Left ventricle myocardium inferior (tissue), 1 donor: Measurements from ENCODE around the gene HPCAL1. TPM values are rescaled to one million over a fixed set of nuclear protein-coding genes. Genes with fewer than 3 reads are reported as not detected.

Experiments
- DNase-seq: peaks from one replicate; pipeline ENCODE4 v3.0.0-alpha.2; 2020
- H3K27ac ChIP-seq: fragments of 200-600 bp; replicated peaks from 2 replicates; pipeline ENCODE4 v1.8.0; 2021
- H3K27me3 ChIP-seq: fragments of 200-600 bp; 2 replicates; pipeline ENCODE4 v1.8.0; 2021; ENCODE audit warnings: low read depth
- H3K36me3 ChIP-seq: fragments of 200-600 bp; 2 replicates; pipeline ENCODE4 v1.8.0; 2021
- H3K4me1 ChIP-seq: fragments of 200-600 bp; 2 replicates; pipeline ENCODE4 v1.8.0; 2021
- H3K4me3 ChIP-seq: fragments of 200-600 bp; 2 replicates; pipeline ENCODE4 v1.8.0; 2021; ENCODE audit warnings: mild to moderate bottlenecking, moderate library complexity
- H3K9me3 ChIP-seq: fragments of 200-600 bp; replicated peaks from 2 replicates; pipeline ENCODE4 v1.8.0; 2021
- CTCF ChIP-seq: fragments of 200-600 bp; IDR thresholded peaks from 2 replicates; pipeline ENCODE4 v1.8.0; 2021; ENCODE audit warnings: antibody characterized with exemption, mild to moderate bottlenecking, borderline replicate concordance
- intact Hi-C: fragments of 100-400 bp; cut with micrococcal nuclease; formaldehyde crosslinking; loops from one replicate; pipeline ENCODE4 v1.11.0; 2022
- total RNA-seq: library from RNA; stranded (reverse); fragmentation: NEBNext Ultra II Directional; extraction: Animal tissue kit (Norgen Biotek cat#: 25700); gene quantifications from one replicate; pipeline ENCODE4 v1.2.1, GENCODE V29; 2021
- donor health status: DM: no; HTN: yes; CAD: no; lungs with severe emphysema.

HPCAL1 gene
- total RNA-seq, 1 donor from 2014 or later, result 29.4 TPM

DNA sequence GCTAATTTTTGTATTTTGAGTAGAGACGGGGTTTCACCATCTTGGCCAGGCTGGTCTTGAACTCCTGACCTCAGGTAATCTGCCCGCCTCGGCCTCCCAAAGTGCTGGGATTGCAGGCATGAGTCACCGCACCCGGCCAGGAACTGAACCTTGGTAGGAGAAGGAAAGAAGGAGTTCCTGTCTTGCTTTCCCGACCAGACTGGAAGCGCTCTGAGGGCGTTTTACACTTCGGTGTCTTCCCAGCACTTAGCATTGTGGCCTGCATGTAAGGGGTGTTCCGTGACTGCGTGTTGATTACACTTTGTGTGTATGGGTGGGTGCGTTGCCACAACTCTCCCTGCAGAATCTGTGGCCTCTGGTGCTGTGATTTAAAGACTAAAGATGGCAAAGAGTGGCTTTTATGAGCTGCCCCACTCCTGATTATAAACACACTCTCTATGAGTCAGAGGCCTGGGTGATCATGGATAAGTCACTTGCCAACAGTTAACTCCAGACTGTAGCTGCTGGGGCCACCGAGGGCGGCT, 99.4 kb downstream of the HPCAL1 start:
- DNase-seq, result no peak
- no peak for TF ChIP-seq CTCF
- H3K4me3 ChIP-seq, result no peak overlapping the region
- no peaks in the 10 kb centered on the region for H3K36me3 ChIP-seq
- intact Hi-C loops, result no loop called here
- no peaks in the 10 kb centered on the region for H3K27me3 ChIP-seq
- peak overlapping the region; percentile 81 for H3K27ac ChIP-seq
- peaks cover 90% of the 10 kb centered on the region for H3K4me1 ChIP-seq
- H3K9me3 ChIP-seq, result no peaks in the 10 kb centered on the region

- Histone ChIP-seq H3K27ac (peak overlapping the region; percentile 81), H3K9me3 (no peaks in the 10 kb centered on the region), H3K36me3 (no peaks in the 10 kb centered on the region), H3K27me3 (no peaks in the 10 kb centered on the region), H3K4me3 (no peak overlapping the region), H3K4me1 (peaks cover 90% of the 10 kb centered on the region)
- TF ChIP-seq CTCF, result no peak
- DNase-seq, result no peak
- intact Hi-C loops, result no loop called here
Measured at GRCh38 chr2:10402653-10403215, 100.0 kb downstream of the HPCAL1 start.

GRCh38 chr2:10404324-10405143, 101.8 kb downstream of the HPCAL1 start:
- DNase-seq, result no peak
- H3K4me1 ChIP-seq, result peaks cover 95% of the 10 kb centered on the region
- no peak for TF ChIP-seq CTCF
- intact Hi-C loops, result no loop called here
- H3K9me3 ChIP-seq, result no peaks in the 10 kb centered on the region
- peak overlapping the region; percentile 91 for H3K27ac ChIP-seq
- H3K27me3 ChIP-seq, result no peaks in the 10 kb centered on the region
- peak overlapping the region; percentile 39 for H3K4me3 ChIP-seq
- no peaks in the 10 kb centered on the region for H3K36me3 ChIP-seq

GRCh38 chr2:10405448-10405847, 102.7 kb downstream of the HPCAL1 start:
- Histone ChIP-seq H3K9me3 (no peaks in the 10 kb centered on the region), H3K4me1 (peaks cover 87% of the 10 kb centered on the region), H3K36me3 (no peaks in the 10 kb centered on the region), H3K4me3 (peak overlapping the region; percentile 39), H3K27me3 (no peaks in the 10 kb centered on the region), H3K27ac (peak overlapping the region; percentile 91)
- TF ChIP-seq CTCF, result no peak
- intact Hi-C loops, result no loop called here
- peak; percentile 47 for DNase-seq

- H3K27me3 ChIP-seq, result no peaks in the 10 kb centered on the region
- intact Hi-C loops, result no loop called here
- peaks cover 81% of the 10 kb centered on the region for H3K4me1 ChIP-seq
- H3K27ac ChIP-seq, result peak overlapping the region; percentile 91
- TF ChIP-seq CTCF, result no peak
- no peaks in the 10 kb centered on the region for H3K9me3 ChIP-seq
- H3K36me3 ChIP-seq, result no peaks in the 10 kb centered on the region
- no peak overlapping the region for H3K4me3 ChIP-seq
- DNase-seq, result no peak
Measured at GRCh38 chr2:10406016-10406415, 103.3 kb downstream of the HPCAL1 start.
